ENCODE measurements around the gene SLC41A3.
"Not testable (repeated sequence)": the region's sequence is repeated elsewhere in the genome, so short reads cannot be mapped to it uniquely, and the experiment has no call there.

Gene SLC41A3

DNA sequence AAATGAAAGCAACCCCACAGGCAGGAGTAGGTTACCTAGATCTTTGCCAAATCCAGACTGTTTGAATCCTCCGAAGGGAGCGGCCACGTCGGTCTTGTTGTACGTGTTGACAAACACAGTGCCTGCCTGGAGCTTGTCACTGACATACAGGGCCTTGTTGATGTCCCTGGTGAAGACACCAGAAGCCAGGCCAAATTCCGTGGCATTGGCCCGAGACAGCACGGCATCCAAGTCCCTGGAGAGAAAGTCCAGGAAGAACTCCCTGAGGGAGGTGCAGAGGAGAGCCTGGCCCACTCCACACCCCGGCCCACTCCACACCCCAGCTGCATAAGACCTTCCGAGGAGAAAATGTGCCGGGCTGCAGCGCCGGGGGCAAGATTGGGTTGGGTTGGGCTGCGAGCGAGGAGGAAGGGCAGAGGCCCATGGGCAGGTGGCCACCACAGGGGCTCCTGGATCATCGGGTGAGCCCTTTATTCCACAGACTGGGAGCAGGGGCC lies 21.8 kb upstream of the SLC41A3 start:
- DNase-seq = no peak

GRCh38 chr3:126104742-126105605 lies 21.1 kb upstream of the SLC41A3 start:
- DNase-seq = no peak

DNA sequence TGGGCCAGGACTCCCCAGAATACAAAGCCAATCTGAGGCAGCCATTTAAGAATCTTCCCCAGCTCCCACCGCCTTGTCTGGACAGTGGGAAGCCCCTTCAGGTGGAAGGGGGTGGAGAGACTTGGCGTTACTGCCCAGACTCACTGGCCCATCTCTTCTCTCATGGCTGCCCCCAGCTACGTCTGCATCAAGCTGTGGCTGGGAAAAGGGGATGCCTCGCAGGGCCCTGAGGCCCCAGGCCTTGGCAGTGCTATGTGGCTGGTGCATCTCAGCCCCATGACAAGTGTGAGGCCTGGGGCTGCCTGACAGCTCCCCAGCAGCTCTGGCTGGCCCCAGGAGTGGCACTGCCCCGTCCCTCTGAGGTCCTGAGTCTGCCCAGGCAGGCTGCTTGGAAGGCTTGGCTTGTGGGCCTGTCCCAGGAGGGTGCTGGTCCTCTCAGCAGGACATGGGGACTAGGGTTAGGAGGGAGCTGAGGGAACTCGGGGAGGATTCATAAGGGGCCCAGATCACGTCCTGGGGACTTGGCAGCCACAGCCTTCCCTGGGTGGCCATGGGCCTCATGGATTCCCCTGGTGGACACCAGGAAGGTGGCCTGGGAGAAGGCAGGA lies 20.2 kb upstream of the SLC41A3 start:
- DNase-seq = no peak

- DNase-seq = no peak
Observed at GRCh38 chr3:126103121-126104027, 19.4 kb upstream of the SLC41A3 start.

- DNase-seq = no peak
Observed at GRCh38 chr3:126102530-126102951, 18.6 kb upstream of the SLC41A3 start.

DNA sequence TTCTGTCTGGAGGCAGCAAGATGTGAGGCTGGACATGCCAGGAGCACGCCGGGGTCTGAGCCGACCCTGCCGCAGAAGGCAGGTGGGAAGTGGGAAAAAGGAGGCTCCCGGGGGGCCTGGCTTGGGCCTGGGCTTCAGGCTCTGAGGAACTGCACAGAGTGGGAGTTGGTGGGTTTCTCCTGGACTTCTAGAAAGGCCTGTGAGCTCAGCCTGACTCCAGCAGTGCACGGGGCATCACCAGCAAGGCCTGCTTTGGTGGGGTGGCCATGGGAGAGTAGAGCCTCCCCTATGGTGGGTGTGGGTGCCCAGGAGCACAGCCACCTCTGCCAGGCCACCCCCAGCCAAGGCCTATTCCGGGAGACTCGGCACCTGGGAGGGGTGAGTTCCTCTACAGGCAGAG lies 18.1 kb upstream of the SLC41A3 start:
- no peak for DNase-seq

DNA sequence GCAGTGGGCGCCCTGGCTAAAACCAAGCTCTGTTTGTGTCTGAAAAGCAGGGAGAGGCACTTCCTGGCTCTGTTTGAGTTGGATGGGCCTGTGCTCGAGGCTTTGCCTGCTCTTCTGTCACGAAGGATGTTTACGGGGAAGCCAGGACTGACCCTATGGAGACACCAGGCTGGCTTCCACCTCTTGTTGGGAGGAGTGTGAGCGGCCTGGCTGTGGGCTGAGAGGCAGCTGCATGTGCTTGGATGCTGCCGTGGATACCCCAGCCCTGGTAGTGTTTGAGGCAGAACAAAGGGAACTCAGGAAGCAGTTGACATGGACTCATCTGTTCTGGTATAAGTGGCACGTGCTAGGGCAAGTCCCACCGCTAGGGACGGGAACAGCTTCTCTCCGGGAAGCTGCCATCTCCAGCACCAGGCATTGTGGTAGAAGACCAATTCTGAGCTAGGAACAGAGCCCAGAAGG lies 17.6 kb upstream of the SLC41A3 start:
- DNase-seq = no peak

GRCh38 chr3:126100634-126101301 lies 16.8 kb upstream of the SLC41A3 start:
- DNase-seq = peak; percentile 19

DNA sequence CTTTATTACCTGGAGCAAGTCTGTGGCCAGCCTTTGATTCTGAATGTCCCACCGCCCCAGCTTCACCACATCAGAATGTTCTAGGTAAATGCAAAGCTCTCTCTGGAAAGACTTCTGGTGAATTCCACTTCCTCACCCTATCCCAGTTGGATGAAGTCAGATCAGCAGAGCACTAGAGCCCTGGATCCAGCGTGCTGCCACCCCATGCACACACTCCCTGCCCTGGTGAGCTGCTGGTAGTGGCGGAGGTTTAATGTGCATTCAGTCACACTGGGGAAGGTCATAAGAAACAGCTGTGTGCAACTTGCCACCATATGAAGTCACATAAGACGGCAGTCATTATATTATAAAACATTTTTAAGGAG lies 16.3 kb upstream of the SLC41A3 start:
- DNase-seq = no peak

GRCh38 chr3:126098391-126098858 lies 14.5 kb upstream of the SLC41A3 start:
- DNase-seq = no peak

GRCh38 chr3:126097801-126098200 lies 13.9 kb upstream of the SLC41A3 start:
- no peak for DNase-seq

DNA sequence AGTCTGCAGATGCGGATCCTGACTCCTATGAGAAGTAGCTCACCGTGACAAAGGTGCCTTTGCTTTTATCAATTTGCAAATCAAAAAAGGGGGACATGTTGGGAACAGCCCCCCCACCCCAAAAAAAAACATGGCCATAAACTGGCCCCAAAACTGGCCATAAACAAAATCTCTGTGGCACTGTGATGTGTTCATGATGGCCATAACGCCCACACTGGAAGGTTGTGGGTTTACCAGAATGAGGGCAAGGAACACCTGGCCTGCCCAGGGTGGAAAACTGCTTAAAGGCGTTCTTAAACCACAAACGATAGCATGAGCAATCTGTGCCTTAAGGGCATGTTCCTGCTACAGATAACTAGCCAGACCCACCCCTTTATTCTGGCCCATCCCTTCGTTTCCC lies 12.3 kb upstream of the SLC41A3 start:
- not testable (repeated sequence) for DNase-seq

- DNase-seq = not testable (repeated sequence)
Observed at GRCh38 chr3:126092128-126092527, 8.2 kb upstream of the SLC41A3 start.

GRCh38 chr3:126087552-126088175 lies 3.7 kb upstream of the SLC41A3 start:
- DNase-seq = no peak

GRCh38 chr3:126085841-126086240 lies 1.9 kb upstream of the SLC41A3 start:
- DNase-seq = no peak

GRCh38 chr3:126085276-126085675 lies 1.4 kb upstream of the SLC41A3 start:
- no peak for DNase-seq

GRCh38 chr3:126084768-126085180 lies 850 bp upstream of the SLC41A3 start:
- DNase-seq = no peak

GRCh38 chr3:126083511-126083912 lies 412 bp downstream of the SLC41A3 start:
- DNase-seq = peak; percentile 52

DNA sequence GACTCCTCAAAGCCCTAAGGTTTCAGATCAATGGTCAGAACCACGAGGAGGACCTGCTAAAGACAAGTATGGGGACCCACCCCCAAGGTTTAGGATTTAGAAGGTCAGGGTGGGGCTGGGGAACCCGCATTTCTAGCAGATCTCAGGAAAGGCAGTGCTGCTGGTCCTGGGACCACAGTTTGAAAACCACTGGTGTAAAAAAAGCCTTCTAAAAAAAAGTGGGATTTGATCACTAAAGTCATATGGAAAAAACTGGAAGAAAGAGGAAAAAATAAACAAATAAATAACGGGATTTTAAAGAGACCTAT lies 832 bp downstream of the SLC41A3 start:
- no peak for DNase-seq

DNA sequence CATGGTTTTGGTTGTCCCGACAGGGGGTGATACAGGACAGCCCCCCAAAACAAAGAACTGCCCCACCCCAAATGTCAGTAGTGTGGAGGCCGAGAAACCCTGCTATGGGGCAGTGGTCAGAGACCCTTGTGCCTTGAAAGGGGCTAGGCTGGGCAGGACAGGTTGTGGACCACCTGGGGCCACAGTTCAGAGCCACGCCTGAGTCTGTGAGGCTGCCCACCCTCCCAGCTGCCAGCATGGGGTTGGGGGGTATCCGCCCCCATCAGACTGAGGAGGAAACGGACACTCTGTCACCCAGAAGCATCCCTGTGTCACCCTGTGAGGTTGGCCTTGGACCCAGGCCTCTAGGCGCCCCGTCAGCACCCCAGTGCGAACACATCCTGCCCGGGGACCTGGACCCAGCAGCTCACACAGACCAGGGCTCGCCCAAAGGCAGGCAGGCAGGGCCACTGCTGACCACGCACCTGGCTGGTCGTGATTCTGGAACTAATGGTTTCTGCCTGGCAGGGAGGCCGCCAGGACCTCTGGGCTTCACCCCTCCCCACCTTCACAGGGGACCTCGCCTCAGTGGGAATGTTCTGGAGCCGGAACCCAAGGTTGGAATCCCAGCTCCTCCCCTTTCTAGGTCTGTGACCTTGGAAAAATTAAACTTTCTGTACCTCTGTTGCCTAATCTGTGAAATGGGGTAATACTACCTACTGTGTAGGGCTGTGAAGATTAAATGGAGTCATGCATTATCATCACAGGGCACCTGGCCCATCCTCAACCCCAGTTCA lies 1.4 kb downstream of the SLC41A3 start:
- peak; percentile 6 for DNase-seq

Measured in activated CD4-positive, alpha-beta T cell treated with anti-CD3 and anti-CD28 coated beads, Interleukin-2, amount 50 U/mL, for 16 hours (primary cell).